Liver (tissue), 9 donors: Measurements from ENCODE around the gene EEA1. TPM values are rescaled to one million over a fixed set of nuclear protein-coding genes. Genes with fewer than 3 reads are reported as not detected.

Source experiments
- DNase-seq: peaks from one replicate; pipeline ENCODE4 v3.0.0-alpha.2; 2017; ENCODE audit warnings: low spot score
- H3K27ac ChIP-seq, 2 donors: one replicate each; pipeline ENCODE4 v1.7.0; 2013; ENCODE audit warnings: inconsistent platforms in 2 of 2, low read length in 2 of 2, control low read depth in 1 of 2, low read depth in 1 of 2, mild to moderate bottlenecking in 1 of 2
- H3K27me3 ChIP-seq, 4 donors: one replicate each; pipeline versions ENCODE4 v1.6.1 to v1.7.0; 2013; ENCODE audit warnings: low read length in 3 of 4, inconsistent platforms in 1 of 4, mild to moderate bottlenecking in 1 of 4, moderate library complexity in 1 of 4; ENCODE audit not compliant: control insufficient read depth in 4 of 4, insufficient read depth in 4 of 4
- H3K36me3 ChIP-seq, 4 donors: one replicate each; pipeline versions ENCODE4 v1.6.1 to v1.7.0; 2013; ENCODE audit warnings: low read length in 3 of 4, mild to moderate bottlenecking in 3 of 4, low read depth in 1 of 4, moderate library complexity in 1 of 4; ENCODE audit not compliant: control insufficient read depth in 4 of 4, insufficient read depth in 3 of 4
- H3K4me1 ChIP-seq, 4 donors: one replicate each; pipeline versions ENCODE4 v1.6.1 to v1.7.0; 2013; ENCODE audit warnings: low read length in 3 of 4, mild to moderate bottlenecking in 3 of 4, moderate library complexity in 1 of 4; ENCODE audit not compliant: control insufficient read depth in 4 of 4, insufficient read depth in 4 of 4
- H3K4me3 ChIP-seq, 3 donors: one replicate each; pipeline versions ENCODE4 v1.6.1 to v1.7.0; 2013; ENCODE audit warnings: low read length in 3 of 3, control low read depth in 1 of 3, low read depth in 1 of 3, mild to moderate bottlenecking in 1 of 3
- H3K9ac ChIP-seq, 2 donors: one replicate each; pipeline ENCODE4 v1.7.0; 2013; ENCODE audit warnings: low read length in 2 of 2, mild to moderate bottlenecking in 2 of 2, moderate library complexity in 2 of 2, control low read depth in 1 of 2, low read depth in 1 of 2
- H3K9me3 ChIP-seq, 4 donors: one replicate each; pipeline versions ENCODE4 v1.6.1 to v1.7.0; 2013; ENCODE audit warnings: low read length in 3 of 4; ENCODE audit not compliant: control insufficient read depth in 4 of 4
- ATF3 ChIP-seq: IDR thresholded peaks from 2 replicates; pipeline ENCODE4 v1.6.1; 2016; ENCODE audit warnings: antibody characterized with exemption
- CTCF ChIP-seq: fragments of 150-350 bp; IDR thresholded peaks from 2 replicates; pipeline ENCODE4 v1.5.1; 2017; ENCODE audit warnings: improper control_type of control experiment, low read depth, low read length; ENCODE audit not compliant: missing input control
- EGR1 ChIP-seq, 2 donors: IDR thresholded peaks; 2 replicates each; pipeline ENCODE4 v1.6.1; 2016 to 2018; ENCODE audit warnings: antibody characterized with exemption in 2 of 2, low read depth in 2 of 2
- FOXA1 ChIP-seq: IDR thresholded peaks from 2 replicates; pipeline ENCODE4 v1.6.1; 2016; ENCODE audit warnings: antibody characterized with exemption
- FOXA2 ChIP-seq: IDR thresholded peaks from 2 replicates; pipeline ENCODE4 v1.6.1; 2016; ENCODE audit warnings: antibody characterized with exemption
- GABPA ChIP-seq, 2 donors: IDR thresholded peaks in 1 of 2; conservative IDR thresholded peaks in 1 of 2; 2 replicates each; pipeline ENCODE4 v1.6.1; 2016; ENCODE audit warnings: antibody characterized with exemption in 2 of 2, mild to moderate bottlenecking in 1 of 2, moderate library complexity in 1 of 2
- HNF4A ChIP-seq, 2 donors: conservative IDR thresholded peaks; 2 replicates each; pipeline ENCODE4 v1.6.1; 2016; ENCODE audit warnings: antibody characterized with exemption in 2 of 2, mild to moderate bottlenecking in 2 of 2
- HNF4G ChIP-seq: IDR thresholded peaks from 2 replicates; pipeline ENCODE4 v1.6.1; 2016; ENCODE audit warnings: antibody characterized with exemption
- JUND ChIP-seq, 2 donors: IDR thresholded peaks; 2 replicates each; pipeline ENCODE4 v1.6.1; 2016; ENCODE audit warnings: antibody characterized with exemption in 2 of 2
- MAX ChIP-seq: IDR thresholded peaks from 2 replicates; pipeline ENCODE4 v1.6.1; 2016; ENCODE audit warnings: antibody characterized with exemption
- NR2F2 ChIP-seq: IDR thresholded peaks from 2 replicates; pipeline ENCODE4 v1.6.1; 2016; ENCODE audit warnings: antibody characterized with exemption
- RAD21 ChIP-seq, 2 donors: IDR thresholded peaks; 2 replicates each; pipeline ENCODE4 v1.6.1; 2016; ENCODE audit warnings: antibody characterized with exemption in 2 of 2, mild to moderate bottlenecking in 2 of 2
- REST ChIP-seq: IDR thresholded peaks from 2 replicates; pipeline ENCODE4 v1.6.1; 2016; ENCODE audit warnings: antibody characterized with exemption, mild to moderate bottlenecking
- RXRA ChIP-seq, 2 donors: IDR thresholded peaks; 2 replicates each; pipeline ENCODE4 v1.6.1; 2017 to 2018; ENCODE audit warnings: antibody characterized with exemption in 2 of 2, mild to moderate bottlenecking in 1 of 2
- SP1 ChIP-seq: IDR thresholded peaks from 2 replicates; pipeline ENCODE4 v1.6.1; 2018; ENCODE audit warnings: antibody characterized with exemption, mild to moderate bottlenecking
- TAF1 ChIP-seq: conservative IDR thresholded peaks from 2 replicates; pipeline ENCODE4 v1.6.1; 2016; ENCODE audit warnings: antibody characterized with exemption, mild to moderate bottlenecking
- YY1 ChIP-seq: IDR thresholded peaks from 2 replicates; pipeline ENCODE4 v1.6.1; 2016; ENCODE audit warnings: antibody characterized with exemption, mild to moderate bottlenecking
- ZBTB33 ChIP-seq: IDR thresholded peaks from 2 replicates; pipeline ENCODE4 v1.6.1; 2016; ENCODE audit warnings: antibody characterized with exemption
- WGBS: extraction: QIAGEN DNeasy Blood & Tissue Kit; methylation state at CpG from one replicate; pipeline ENCODE4 v1.1.7; 2013; 5-methylcytosine and 5-hydroxymethylcytosine counted together
- polyA plus RNA-seq, 2 donors: library from polyadenylated mRNA; stranded (reverse) in 1 of 2; unstranded in 1 of 2; fragments of 200-250 nt in 1 of 2; fragments of >200 nt in 1 of 2; fragmentation: Nextera tagmentation in 1 of 2; extraction: Ambion mirVana in 1 of 2; gene quantifications; one replicate each; pipeline versions ENCODE4 v1.2.1 to v1.2.3, GENCODE V29; 2013 to 2015
- total RNA-seq, 2 donors: library from RNA; depleted of rRNA; stranded (reverse); fragments of >200 nt; gene quantifications; one replicate each; pipeline ENCODE4 v1.2.3, GENCODE V29; 2014
- donor health status: healthy.
- donor health status: healthy.
- donor health status: healthy.
- donor health status: healthy.
- donor health status: healthy.

Gene EEA1
- total and polyA plus RNA-seq, 4 donors, result 2.5 to 15.8 (median 9.1) TPM

- H3K4me3 ChIP-seq, result no peak overlapping the region
- TF ChIP-seq REST, result no peak
- no peak for TF ChIP-seq RAD21 (IDR thresholded peaks at IDR 0.05)
- TF ChIP-seq FOXA1, result no peak
- no peak for TF ChIP-seq NR2F2
- no peak for TF ChIP-seq YY1
- no peak for TF ChIP-seq FOXA2
- no peak for TF ChIP-seq HNF4G
- TF ChIP-seq TAF1, result no peak
- TF ChIP-seq MAX, result no peak
- no peak for TF ChIP-seq ATF3
- TF ChIP-seq CTCF, result no peak
- no peak for TF ChIP-seq RXRA (IDR thresholded peaks at IDR 0.05)
- no peak for TF ChIP-seq HNF4A (conservative IDR thresholded peaks at IDR 0.05)
- no peak for TF ChIP-seq ZBTB33
- no peak for TF ChIP-seq JUND (IDR thresholded peaks at IDR 0.05)
- no peak for TF ChIP-seq EGR1 (IDR thresholded peaks at IDR 0.05; ENCODE audit: low read depth in 2 of 2)
- TF ChIP-seq GABPA (IDR thresholded peaks at IDR 0.05 in 1 of 2, conservative IDR thresholded peaks at IDR 0.05 in 1 of 2), result no peak
- TF ChIP-seq SP1, result no peak
- H3K4me1 ChIP-seq, result no peaks in the 10 kb centered on the region
- no peaks in the 10 kb centered on the region for H3K9me3 ChIP-seq
- no peak overlapping the region for H3K27ac ChIP-seq
- no peak for DNase-seq
- no peak overlapping the region for H3K9ac ChIP-seq
- H3K27me3 ChIP-seq, result no peaks in the 10 kb centered on the region
- peaks cover 0 to 8% (median 6%) of the 10 kb centered on the region in 4 donors for H3K36me3 ChIP-seq
- 97% methylated on average over 1 of the region's 1 CpG for WGBS
Observed at GRCh38 chr12:92847368-92847767, 81.7 kb downstream of the EEA1 start.
